PC-3 (cell line): Measurements from ENCODE around the gene SYN1. TPM values are rescaled to one million over a fixed set of nuclear protein-coding genes. Genes with fewer than 3 reads are reported as not detected.

Experiments
- ATAC-seq: fragments of 200-7000 bp; cut with Tn5 transposase; 2 replicates; pipeline ENCODE4 v1.9.1; 2020; ENCODE audit warnings: mild to moderate bottlenecking, moderate library complexity
- BruUV-seq: library from RNA; stranded (reverse); fragments of 400-500 nt; replicated peaks from 2 replicates; lab custom pipeline; 2021; lab: Mats Ljungman, UMichigan
- CTCF ChIA-PET: fragments of 300-600 bp; sonication (Branson Sonifier 250); formaldehyde crosslinking; loops from one replicate; lab custom pipeline; 2022; ENCODE audit warnings: antibody characterized with exemption; lab: Charles Lee
- POLR2A ChIA-PET: fragments of 300-600 bp; sonication (Branson Sonifier 250); formaldehyde crosslinking; loops from one replicate; lab custom pipeline; 2022; ENCODE audit warnings: antibody characterized with exemption; ENCODE audit not compliant: unreplicated experiment; lab: Charles Lee
- DNase-seq: peaks from one replicate; pipeline ENCODE4 v3.0.0-alpha.2; 2015
- H2AFZ ChIP-seq: fragments of 300-600 bp; sonication (generic); 2 replicates; pipeline ENCODE4 v1.6.0; 2016; ENCODE audit warnings: antibody characterized with exemption, low read length
- H3F3A ChIP-seq: fragments of 300-600 bp; sonication (generic); one replicate; pipeline ENCODE4 v1.6.0; 2017; ENCODE audit warnings: antibody characterized with exemption, low read length, control low read depth, mild to moderate bottlenecking; ENCODE audit not compliant: unreplicated experiment
- H3K27ac ChIP-seq: fragments of 300-600 bp; sonication (generic); 2 replicates; pipeline ENCODE4 v1.5.1; 2016; ENCODE audit warnings: mild to moderate bottlenecking, low read length
- H3K27me3 ChIP-seq: fragments of 300-600 bp; sonication (generic); 2 replicates; pipeline ENCODE4 v1.6.1; 2016; ENCODE audit warnings: low read length, mixed read lengths
- H3K36me3 ChIP-seq: fragments of 300-600 bp; sonication (generic); 2 replicates; pipeline ENCODE4 v1.6.1; 2016; ENCODE audit warnings: low read depth, mixed run types, low read length, mixed read lengths
- H3K4me1 ChIP-seq: fragments of 300-600 bp; sonication (generic); 2 replicates; pipeline ENCODE4 v1.5.1; 2016; ENCODE audit warnings: low read length; ENCODE audit not compliant: insufficient read depth
- H3K4me2 ChIP-seq: fragments of 300-600 bp; sonication (generic); 2 replicates; pipeline ENCODE4 v1.6.0; 2016; ENCODE audit warnings: low read length
- H3K4me3 ChIP-seq: fragments of 300-600 bp; sonication (generic); 2 replicates; pipeline ENCODE4 v1.5.1; 2016; ENCODE audit warnings: mild to moderate bottlenecking, low read length, mixed read lengths
- H3K79me2 ChIP-seq: fragments of 300-600 bp; sonication (generic); 2 replicates; pipeline ENCODE4 v1.6.1; 2017; ENCODE audit warnings: low read length, mixed read lengths
- H3K9ac ChIP-seq: fragments of 300-600 bp; sonication (generic); 2 replicates; pipeline ENCODE4 v1.6.0; 2016; ENCODE audit warnings: mild to moderate bottlenecking, low read length
- H3K9me2 ChIP-seq: fragments of 300-600 bp; sonication (generic); replicated peaks from 2 replicates; pipeline ENCODE4 v1.6.1; 2016; ENCODE audit warnings: mixed run types, low read length, mixed read lengths
- H3K9me3 ChIP-seq: fragments of 300-600 bp; sonication (generic); 2 replicates; pipeline ENCODE4 v1.6.1; 2016; ENCODE audit warnings: low read length, mixed read lengths
- H4K20me1 ChIP-seq: fragments of 300-600 bp; sonication (generic); 2 replicates; pipeline ENCODE4 v1.6.1; 2016; ENCODE audit warnings: low read length, mixed read lengths
- EZH2 ChIP-seq: fragments of 300-600 bp; sonication (generic); IDR thresholded peaks from one replicate; pipeline ENCODE4 v1.6.1; 2017; ENCODE audit warnings: antibody characterized with exemption, mild to moderate bottlenecking, low read length; ENCODE audit not compliant: unreplicated experiment
- EZH2phosphoT487 ChIP-seq: fragments of 300-600 bp; sonication (generic); IDR thresholded peaks from 2 replicates; pipeline ENCODE4 v1.6.1; 2018; ENCODE audit warnings: mild to moderate bottlenecking, antibody characterized with exemption, low read length, borderline replicate concordance
- intact Hi-C: fragments of 100-400 bp; cut with micrococcal nuclease; formaldehyde crosslinking; loops from 2 replicates; pipeline ENCODE4 v1.9.0; 2023
- total RNA-seq: library from RNA; depleted of rRNA; stranded (reverse); fragments of >200 nt; gene quantifications from 2 replicates; pipeline ENCODE4 v1.2.3, GENCODE V29; 2014
- TF ChIP-seq, protein P1 (sequence below): fragments of 300-600 bp; sonication (generic); conservative IDR thresholded peaks from 2 replicates; pipeline ENCODE4 v1.5.1; 2017; ENCODE audit warnings: antibody characterized with exemption, low read depth, mild to moderate bottlenecking, low read length

SYN1 gene
- total RNA-seq, 1 experiment from 2014 or later: not detected

DNA sequence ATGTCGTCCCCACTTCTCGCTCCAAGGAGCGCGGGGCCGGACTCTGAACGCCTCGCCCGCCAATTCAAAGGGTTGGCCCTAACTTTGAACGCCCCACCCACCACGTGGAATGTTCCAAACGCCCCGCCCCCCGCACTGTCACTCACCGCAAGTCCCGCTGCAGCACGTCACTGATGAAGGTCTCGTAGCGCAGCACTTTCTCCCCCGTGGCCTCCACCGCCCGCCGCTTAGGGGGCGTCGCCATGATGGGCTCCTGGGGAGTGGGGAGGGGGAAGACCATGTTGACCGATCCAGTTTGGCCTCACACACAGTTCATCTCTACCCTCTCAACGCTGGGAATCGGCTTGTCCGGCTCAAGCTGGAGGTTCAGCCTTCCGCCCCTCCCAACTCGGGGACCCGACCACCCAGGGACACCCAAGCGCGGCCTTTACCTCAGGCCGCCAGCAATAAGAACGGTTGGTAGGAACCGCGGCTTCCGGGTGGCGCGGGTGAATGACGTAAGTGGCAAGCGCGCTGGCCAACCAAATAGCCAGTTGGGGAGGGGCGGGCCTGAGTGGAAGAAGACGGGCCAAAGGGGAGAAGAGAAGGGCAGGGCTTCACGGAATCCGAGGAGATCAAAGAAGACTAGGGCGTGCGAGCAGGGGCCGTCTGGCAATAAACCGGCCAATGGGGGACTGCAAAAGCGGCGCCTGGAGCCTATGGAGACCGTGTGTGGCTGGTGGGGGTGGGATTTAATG lies 39.2 kb upstream of the SYN1 start, which contains the start of gene UXT:
TSS of gene UXT (minus strand) at position 497 of the 737 bp plus-strand sequence. CDS start at position 244, 253 bp downstream.
- Histone ChIP-seq H3K4me3 (peak within 1 kb of the TSS; percentile 81), H2AFZ (peak within 1 kb of the TSS; percentile 90), H3K36me3 (peaks cover 21% of the 10 kb centered on the region; the same call in 1 of the 2 replicates), H3K27me3 (no peaks in the 10 kb centered on the region), H3K9ac (peak within 1 kb of the TSS; percentile 97), H4K20me1 (no peaks in the 10 kb centered on the region), H3K9me2 (no peaks in the 10 kb centered on the region), H3K27ac (peak within 1 kb of the TSS; percentile 93), H3K79me2 (peaks cover 12% of the 10 kb centered on the region), H3K4me2 (peak within 1 kb of the TSS; percentile 94), H3K4me1 (peaks cover 15% of the 10 kb centered on the region), H3K9me3 (no peaks in the 10 kb centered on the region), H3F3A (no peaks in the 10 kb centered on the region)
- DNase-seq: peak; percentile 93
- ATAC-seq: peak; percentile 88
- CTCF ChIA-PET: no interaction called here
- intact Hi-C loops: loop anchor here (1.0 to 10.0 kb wide), 4 partner anchors 9 to 464 kb away; partner anchors contain the start of genes ELK1, UBA1 and ZNF81
- no peak for TF ChIP-seq EZH2
- no peak for TF ChIP-seq EZH2phosphoT487
- TF ChIP-seq, protein P1, sequence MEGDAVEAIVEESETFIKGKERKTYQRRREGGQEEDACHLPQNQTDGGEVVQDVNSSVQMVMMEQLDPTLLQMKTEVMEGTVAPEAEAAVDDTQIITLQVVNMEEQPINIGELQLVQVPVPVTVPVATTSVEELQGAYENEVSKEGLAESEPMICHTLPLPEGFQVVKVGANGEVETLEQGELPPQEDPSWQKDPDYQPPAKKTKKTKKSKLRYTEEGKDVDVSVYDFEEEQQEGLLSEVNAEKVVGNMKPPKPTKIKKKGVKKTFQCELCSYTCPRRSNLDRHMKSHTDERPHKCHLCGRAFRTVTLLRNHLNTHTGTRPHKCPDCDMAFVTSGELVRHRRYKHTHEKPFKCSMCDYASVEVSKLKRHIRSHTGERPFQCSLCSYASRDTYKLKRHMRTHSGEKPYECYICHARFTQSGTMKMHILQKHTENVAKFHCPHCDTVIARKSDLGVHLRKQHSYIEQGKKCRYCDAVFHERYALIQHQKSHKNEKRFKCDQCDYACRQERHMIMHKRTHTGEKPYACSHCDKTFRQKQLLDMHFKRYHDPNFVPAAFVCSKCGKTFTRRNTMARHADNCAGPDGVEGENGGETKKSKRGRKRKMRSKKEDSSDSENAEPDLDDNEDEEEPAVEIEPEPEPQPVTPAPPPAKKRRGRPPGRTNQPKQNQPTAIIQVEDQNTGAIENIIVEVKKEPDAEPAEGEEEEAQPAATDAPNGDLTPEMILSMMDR: no peak
- POLR2A ChIA-PET: no interaction called here
- no TSS peak for BruUV-seq

DNA sequence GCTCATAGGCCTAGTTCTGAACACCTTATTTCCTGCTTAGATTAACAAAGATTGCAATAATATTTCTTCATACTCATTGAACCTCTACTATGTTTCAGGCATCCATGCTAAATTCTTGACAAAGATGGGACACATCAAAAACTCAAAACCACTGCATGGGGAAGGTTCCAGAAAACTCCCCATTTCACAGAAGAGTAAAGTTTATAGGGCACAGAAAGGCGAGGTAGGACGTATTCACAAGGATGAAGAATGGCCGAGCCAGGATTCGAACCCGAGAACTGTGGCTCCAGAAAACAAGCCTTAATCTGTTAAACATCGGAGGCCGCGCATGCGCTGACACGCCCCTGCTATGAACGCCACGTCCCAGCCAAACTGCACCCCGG lies 38.6 kb upstream of the SYN1 start:
- TF ChIP-seq, protein P1: no peak
- TF ChIP-seq EZH2phosphoT487: no peak
- TF ChIP-seq EZH2: no peak
- peaks cover 12% of the 10 kb centered on the region for H3K79me2 ChIP-seq
- H2AFZ ChIP-seq: peak overlapping the region; percentile 58; the same call in 1 of the 2 replicates
- H3K4me1 ChIP-seq: peaks cover 15% of the 10 kb centered on the region
- ChIA-PET CTCF (no interaction called here), POLR2A (no interaction called here)
- no peaks in the 10 kb centered on the region for H4K20me1 ChIP-seq
- TSS peak; percentile 58 for BruUV-seq
- peak overlapping the region; percentile 97 for H3K9ac ChIP-seq
- H3K4me2 ChIP-seq: peak overlapping the region; percentile 94
- no peaks in the 10 kb centered on the region for H3F3A ChIP-seq
- H3K27me3 ChIP-seq: no peaks in the 10 kb centered on the region
- DNase-seq: no peak
- no peak for ATAC-seq
- no peaks in the 10 kb centered on the region for H3K9me3 ChIP-seq
- no peaks in the 10 kb centered on the region for H3K9me2 ChIP-seq
- peak overlapping the region; percentile 81 for H3K4me3 ChIP-seq
- intact Hi-C loops: loop anchor here (2.0 to 10.0 kb wide), 3 partner anchors 179 to 463 kb away; partner anchors contain the start of genes UBA1 and ZNF81
- H3K36me3 ChIP-seq: peaks cover 26% of the 10 kb centered on the region
- peak overlapping the region; percentile 20; the same call in 1 of the 2 replicates for H3K27ac ChIP-seq
